NCI-H1417 treated with DMSO at 0.1 percent for 48 hours (cell line): ENCODE data around the gene AGR3.

ENCODE experiments used
- DNase-seq: peaks from one replicate; lab custom pipeline; 2025; lab: John Stamatoyannopoulos, UW

The AGR3 gene

GRCh38 chr7:16833373-16833772, 48.4 kb downstream of the AGR3 start:
- no peak for DNase-seq

DNA sequence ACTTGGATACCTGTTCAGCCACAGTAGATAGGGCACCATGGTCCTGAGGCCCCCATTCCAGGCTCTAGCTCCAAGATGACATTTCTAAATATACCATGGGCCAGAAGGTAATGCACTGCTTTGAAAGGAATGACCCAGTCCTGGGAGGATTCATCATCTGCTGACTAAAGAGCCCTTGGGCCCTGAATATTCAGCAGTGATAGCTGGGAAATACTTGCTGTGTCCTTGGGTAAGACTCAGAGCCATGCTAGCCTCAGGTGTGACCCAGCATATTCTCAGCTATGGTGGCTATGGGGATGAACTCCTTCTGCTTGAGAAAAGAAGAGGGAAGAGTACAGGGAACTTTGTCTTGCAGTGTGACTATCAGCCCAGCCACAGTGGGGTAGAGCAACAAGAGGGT, 55.7 kb downstream of the AGR3 start:
- DNase-seq: no peak

GRCh38 chr7:16822029-16822428, 59.8 kb downstream of the AGR3 start:
- no peak for DNase-seq

DNA sequence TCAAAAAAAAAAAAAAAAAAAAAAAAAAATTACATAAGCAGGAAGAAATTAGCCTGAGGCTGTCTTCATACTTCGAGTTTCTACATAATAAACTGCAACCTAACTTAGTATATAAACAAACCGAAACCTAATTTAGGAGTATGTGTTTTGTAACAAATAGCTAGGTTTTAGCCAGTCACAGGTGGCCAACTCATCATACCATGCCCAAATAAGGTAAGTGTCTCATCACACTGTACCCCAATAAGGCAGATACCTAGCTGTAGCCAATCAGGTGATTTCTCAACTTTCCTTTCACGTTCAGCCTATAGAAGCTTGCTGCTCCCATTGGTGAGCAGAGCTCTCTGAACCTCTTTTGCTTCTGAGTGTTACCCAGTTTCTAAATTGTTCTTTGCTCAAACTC, 63.1 kb downstream of the AGR3 start:
- DNase-seq: no peak

GRCh38 chr7:16817536-16817935, 64.2 kb downstream of the AGR3 start:
- DNase-seq: no peak

DNA sequence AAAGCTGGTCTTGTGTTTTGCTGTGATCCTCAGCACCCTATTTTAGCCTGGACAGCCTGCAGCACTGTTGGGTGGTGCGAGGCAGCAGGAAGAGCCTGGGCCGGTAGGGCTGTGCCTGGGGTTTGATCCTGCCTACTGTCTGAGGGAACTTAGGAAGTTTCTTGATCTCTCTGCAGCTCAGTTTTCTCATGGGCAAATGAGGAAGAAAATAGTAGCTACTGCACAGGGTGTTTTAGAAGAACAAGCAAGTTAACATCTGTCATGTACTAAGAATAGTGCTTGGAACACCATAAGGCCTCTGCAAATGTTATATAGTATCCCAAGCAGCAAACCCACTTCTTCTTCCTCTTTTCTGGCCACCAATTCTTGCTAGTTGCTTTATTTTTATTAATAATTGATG, 65.0 kb downstream of the AGR3 start:
- no peak for DNase-seq

DNA sequence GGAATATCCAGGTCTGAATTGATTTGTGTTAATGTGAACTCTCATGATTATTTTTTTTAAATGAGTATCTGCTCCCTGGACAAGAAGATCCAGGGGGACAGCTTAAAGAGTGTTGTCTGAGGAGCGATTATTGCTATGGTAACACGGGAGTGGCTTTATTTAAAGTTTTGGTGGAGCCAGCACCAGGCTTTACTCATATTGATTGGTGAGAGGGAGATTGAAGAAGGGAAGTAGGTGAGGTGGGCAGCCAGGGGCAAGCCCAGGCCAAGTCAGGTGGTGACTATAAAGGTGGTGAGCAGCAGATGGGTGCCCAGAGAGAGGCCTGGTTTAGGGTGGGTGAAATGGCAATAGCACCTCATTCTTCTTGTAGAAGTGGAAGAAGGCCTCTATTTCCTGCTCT, 66.8 kb downstream of the AGR3 start:
- no peak for DNase-seq

DNA sequence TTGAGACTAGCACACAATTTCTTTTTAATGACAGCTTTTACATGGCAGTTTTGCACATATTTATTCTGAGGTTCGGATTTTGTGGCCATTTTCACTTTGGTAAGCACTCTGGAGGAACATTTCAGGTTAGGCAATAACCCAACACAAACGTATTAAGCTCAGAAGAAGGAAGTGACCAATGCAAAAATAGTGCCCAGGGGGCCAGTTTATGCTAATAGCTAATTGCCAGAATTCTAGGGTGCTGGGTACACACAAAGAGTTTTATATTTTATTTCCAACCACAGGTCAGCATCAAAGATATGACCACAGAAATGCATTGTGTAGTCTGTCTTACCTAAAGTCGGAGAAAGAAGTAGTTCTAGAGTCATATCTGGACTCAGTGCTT, 68.6 kb downstream of the AGR3 start:
- no peak for DNase-seq

- DNase-seq: no peak
Observed at GRCh38 chr7:16812542-16813231, 69.1 kb downstream of the AGR3 start.

- DNase-seq: no peak
Observed at GRCh38 chr7:16811551-16811950, 70.2 kb downstream of the AGR3 start.

DNA sequence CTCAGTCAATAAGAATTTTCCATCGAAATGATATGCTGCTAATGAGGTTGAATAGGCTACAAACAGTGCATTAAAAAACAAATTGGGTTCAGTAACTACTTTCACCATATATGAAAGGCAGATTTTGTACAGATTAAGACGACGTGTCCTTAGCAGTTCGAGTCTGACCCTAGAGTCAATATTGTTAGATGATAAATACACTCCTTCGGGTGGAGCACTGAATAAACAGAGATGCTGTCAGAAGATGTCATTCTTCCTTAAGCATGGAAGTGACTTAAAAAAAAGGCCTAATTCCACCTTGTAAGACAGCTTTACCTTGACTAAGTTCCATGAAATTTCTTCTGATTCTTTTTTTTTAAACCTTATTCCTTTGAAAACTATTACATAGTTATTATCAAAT, 71.2 kb downstream of the AGR3 start:
- DNase-seq: no peak

DNA sequence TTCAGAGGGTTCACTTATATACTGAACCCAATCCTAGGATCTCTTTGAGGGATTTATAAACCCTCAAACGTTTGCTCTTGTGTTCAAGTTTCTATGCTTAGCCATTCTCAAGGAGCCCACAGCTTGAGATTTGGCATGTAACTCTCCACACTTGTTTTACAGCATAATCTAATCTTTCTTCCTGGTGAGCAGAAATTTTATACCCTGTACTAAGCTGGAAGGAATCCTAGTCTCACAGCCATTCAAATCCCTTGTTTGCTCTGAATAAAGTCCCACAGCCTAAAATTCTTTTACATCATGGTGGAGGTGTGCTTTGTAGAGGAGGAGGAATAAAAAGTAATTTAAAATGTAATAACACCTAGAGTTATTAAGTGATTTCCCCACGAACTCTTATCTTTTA, 71.7 kb downstream of the AGR3 start:
- DNase-seq: no peak
